Measurements from ENCODE around the gene ADAMTS14.

The ADAMTS14 gene

DNA sequence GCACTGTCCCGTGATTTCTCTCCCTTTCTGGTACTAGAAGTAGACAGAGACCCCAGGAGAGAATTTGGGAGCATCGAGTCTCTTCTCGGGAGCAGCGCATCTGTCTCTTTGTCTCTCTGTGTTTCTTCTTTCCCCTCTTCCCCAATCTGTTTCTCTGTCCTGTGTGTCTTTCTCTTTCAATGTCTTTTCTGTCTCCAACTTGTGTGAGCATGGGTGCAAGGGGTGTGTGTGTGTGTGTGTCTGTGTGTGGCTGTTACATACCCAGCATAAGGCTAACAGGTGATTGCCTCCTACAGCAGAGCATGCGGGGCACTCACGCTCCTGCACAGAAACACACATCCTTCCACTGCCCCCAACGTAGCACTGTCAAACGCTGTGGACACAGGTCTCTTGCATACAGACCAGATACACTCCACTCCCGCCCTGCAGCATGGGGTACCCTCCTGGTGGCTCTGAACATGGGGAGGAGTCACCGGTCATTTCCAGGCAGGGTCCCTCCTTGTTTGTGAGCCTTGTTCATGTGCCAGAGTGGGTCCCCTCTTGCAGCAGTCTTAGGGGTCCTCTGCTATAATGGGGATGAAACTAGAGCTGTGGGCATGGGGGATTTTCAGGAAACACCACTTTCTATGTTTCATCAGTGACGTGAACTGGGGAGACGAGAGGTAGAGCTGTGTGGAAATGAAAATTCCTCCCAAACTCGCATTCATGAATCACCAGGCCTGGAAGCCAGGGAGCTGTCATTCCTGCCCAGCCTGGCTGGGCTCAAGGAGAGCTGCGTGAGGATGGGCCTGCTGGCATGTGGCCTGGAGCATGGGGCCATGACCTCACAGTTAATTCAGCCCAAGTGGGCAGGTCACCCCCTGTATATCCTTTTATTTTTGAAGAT, 980 bp downstream of the ADAMTS14 start:
- Histone ChIP-seq H2AFZ (ENCODE audit: low read length) (no peak overlapping the region), H3K27ac (ENCODE audit: low read length) (no peak overlapping the region), H4K20me1 (ENCODE audit: insufficient read depth, low read length) (no peaks in the 10 kb centered on the region), H3K27me3 (replicated peaks; ENCODE audit: insufficient read depth, low read length) (peaks cover 13% of the 10 kb centered on the region), H3K79me2 (ENCODE audit: low read length) (no peaks in the 10 kb centered on the region), H3K9ac (ENCODE audit: low read length) (no peak overlapping the region), H3F3A (ENCODE audit: insufficient read depth, low read length) (0 out of 2 replicates have a peak, but pooled peaks cover 3% of the 10 kb centered on the region), H3K4me2 (ENCODE audit: low read depth, low read length) (peak overlapping the region; percentile 41; the same call in 1 of the 2 replicates), H3K4me1 (ENCODE audit: low read length) (no peaks in the 10 kb centered on the region), H3K9me2 (replicated peaks; ENCODE audit: insufficient read depth, low read length) (no peaks in the 10 kb centered on the region), H3K9me3 (replicated peaks; ENCODE audit: insufficient read depth, low read length) (no peaks in the 10 kb centered on the region), H3K4me3 (ENCODE audit: low read length) (no peak overlapping the region), H3K36me3 (replicated peaks; ENCODE audit: insufficient read depth, low read length) (no peaks in the 10 kb centered on the region)
- TF ChIP-seq, protein P1, sequence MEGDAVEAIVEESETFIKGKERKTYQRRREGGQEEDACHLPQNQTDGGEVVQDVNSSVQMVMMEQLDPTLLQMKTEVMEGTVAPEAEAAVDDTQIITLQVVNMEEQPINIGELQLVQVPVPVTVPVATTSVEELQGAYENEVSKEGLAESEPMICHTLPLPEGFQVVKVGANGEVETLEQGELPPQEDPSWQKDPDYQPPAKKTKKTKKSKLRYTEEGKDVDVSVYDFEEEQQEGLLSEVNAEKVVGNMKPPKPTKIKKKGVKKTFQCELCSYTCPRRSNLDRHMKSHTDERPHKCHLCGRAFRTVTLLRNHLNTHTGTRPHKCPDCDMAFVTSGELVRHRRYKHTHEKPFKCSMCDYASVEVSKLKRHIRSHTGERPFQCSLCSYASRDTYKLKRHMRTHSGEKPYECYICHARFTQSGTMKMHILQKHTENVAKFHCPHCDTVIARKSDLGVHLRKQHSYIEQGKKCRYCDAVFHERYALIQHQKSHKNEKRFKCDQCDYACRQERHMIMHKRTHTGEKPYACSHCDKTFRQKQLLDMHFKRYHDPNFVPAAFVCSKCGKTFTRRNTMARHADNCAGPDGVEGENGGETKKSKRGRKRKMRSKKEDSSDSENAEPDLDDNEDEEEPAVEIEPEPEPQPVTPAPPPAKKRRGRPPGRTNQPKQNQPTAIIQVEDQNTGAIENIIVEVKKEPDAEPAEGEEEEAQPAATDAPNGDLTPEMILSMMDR (IDR thresholded peaks at IDR 0.05; ENCODE audit: low read length), result no peak
- TF ChIP-seq EZH2 (optimal IDR thresholded peaks at IDR 0.05; ENCODE audit: low read depth, low read length) (no peak), EZH2phosphoT487 (IDR thresholded peaks at IDR 0.05; ENCODE audit: low read length) (no peak)
- DNase-seq, result no peak

DNA sequence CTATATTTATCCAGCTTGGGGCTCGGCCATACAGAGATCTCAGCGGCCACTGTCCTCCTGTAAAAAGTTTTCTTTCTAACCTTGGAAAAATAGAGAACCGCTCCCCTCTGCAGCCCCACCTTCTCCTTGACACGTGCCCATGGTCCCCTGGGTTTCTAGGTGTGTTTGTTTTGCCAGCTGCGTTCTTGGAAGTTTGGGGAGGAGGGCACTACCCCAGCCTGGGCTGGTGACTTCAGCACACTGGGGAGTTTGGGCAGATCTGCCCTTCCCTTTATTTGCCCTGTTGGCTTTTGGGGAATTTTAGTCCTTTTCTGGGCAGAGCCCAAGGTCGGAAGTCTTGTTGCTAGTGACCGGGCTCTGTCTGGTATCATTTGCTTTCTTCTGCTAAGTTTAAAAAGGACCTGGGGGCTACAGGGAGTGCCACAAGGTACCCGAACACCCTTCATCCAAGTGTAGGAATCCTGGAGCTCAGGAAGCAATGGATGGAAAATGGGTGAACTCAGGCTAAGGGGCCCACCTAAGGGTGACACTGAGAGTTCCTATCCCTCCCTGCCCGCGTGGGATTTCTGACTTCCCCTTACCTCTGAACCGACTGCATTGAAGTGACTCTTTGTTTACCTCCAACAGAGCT, 1.7 kb downstream of the ADAMTS14 start:
- Histone ChIP-seq H3F3A (ENCODE audit: insufficient read depth, low read length) (0 out of 2 replicates have a peak, but pooled peaks cover 3% of the 10 kb centered on the region), H2AFZ (ENCODE audit: low read length) (no peak overlapping the region), H4K20me1 (ENCODE audit: insufficient read depth, low read length) (no peaks in the 10 kb centered on the region), H3K27ac (ENCODE audit: low read length) (no peak overlapping the region), H3K79me2 (ENCODE audit: low read length) (no peaks in the 10 kb centered on the region), H3K4me1 (ENCODE audit: low read length) (no peaks in the 10 kb centered on the region), H3K9me3 (replicated peaks; ENCODE audit: insufficient read depth, low read length) (no peaks in the 10 kb centered on the region), H3K9ac (ENCODE audit: low read length) (no peak overlapping the region), H3K9me2 (replicated peaks; ENCODE audit: insufficient read depth, low read length) (no peaks in the 10 kb centered on the region), H3K36me3 (replicated peaks; ENCODE audit: insufficient read depth, low read length) (no peaks in the 10 kb centered on the region), H3K4me2 (ENCODE audit: low read depth, low read length) (no peak overlapping the region), H3K4me3 (ENCODE audit: low read length) (no peak overlapping the region), H3K27me3 (replicated peaks; ENCODE audit: insufficient read depth, low read length) (peaks cover 13% of the 10 kb centered on the region)
- no peak for TF ChIP-seq EZH2phosphoT487 (IDR thresholded peaks at IDR 0.05; ENCODE audit: low read length)
- TF ChIP-seq, protein P1 (IDR thresholded peaks at IDR 0.05; ENCODE audit: low read length), result no peak
- no peak for TF ChIP-seq EZH2 (optimal IDR thresholded peaks at IDR 0.05; ENCODE audit: low read depth, low read length)
- DNase-seq, result no peak

DNA sequence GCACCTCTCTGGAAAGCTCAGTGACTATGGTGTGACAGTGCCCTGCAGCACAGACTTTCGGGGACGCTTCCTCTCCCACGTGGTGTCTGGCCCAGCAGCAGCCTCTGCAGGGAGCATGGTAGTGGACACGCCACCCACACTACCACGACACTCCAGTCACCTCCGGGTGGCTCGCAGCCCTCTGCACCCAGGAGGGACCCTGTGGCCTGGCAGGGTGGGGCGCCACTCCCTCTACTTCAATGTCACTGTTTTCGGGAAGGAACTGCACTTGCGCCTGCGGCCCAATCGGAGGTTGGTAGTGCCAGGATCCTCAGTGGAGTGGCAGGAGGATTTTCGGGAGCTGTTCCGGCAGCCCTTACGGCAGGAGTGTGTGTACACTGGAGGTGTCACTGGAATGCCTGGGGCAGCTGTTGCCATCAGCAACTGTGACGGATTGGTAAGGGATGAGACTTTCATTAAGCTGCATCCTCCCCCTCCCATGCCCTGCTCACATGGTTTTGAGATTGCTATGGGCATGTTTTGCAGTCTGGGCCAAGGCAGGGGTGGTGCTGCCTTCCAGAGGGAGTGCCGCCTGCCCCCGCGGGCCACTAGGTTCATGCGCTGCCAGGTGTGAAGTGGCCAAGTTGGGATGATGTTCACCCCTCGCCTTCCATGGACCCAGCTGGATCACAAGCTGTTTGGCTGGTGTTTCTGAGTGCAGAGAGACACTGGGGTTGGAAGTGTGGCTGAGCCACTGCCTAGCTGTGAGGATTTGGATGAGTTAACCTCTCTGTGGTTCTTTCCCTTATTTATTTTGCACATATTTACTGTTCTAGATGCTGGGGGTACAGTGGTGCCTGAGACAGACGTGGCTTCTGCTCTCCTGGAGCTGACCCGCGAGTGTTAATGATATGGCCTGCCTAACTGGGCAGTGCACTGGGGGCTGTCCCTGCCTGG, 2.5 kb downstream of the ADAMTS14 start:
- H3K27ac ChIP-seq (ENCODE audit: low read length), result no peak overlapping the region
- H3K4me1 ChIP-seq (ENCODE audit: low read length), result no peaks in the 10 kb centered on the region
- H4K20me1 ChIP-seq (ENCODE audit: insufficient read depth, low read length), result no peaks in the 10 kb centered on the region
- H2AFZ ChIP-seq (ENCODE audit: low read length), result no peak overlapping the region
- no peak overlapping the region for H3K4me2 ChIP-seq (ENCODE audit: low read depth, low read length)
- H3K4me3 ChIP-seq (ENCODE audit: low read length), result no peak overlapping the region
- H3K9me3 ChIP-seq (replicated peaks; ENCODE audit: insufficient read depth, low read length), result no peaks in the 10 kb centered on the region
- H3F3A ChIP-seq (ENCODE audit: insufficient read depth, low read length), result 0 out of 2 replicates have a peak, but pooled peaks cover 3% of the 10 kb centered on the region
- H3K9ac ChIP-seq (ENCODE audit: low read length), result no peak overlapping the region
- no peaks in the 10 kb centered on the region for H3K9me2 ChIP-seq (replicated peaks; ENCODE audit: insufficient read depth, low read length)
- peaks cover 13% of the 10 kb centered on the region for H3K27me3 ChIP-seq (replicated peaks; ENCODE audit: insufficient read depth, low read length)
- no peaks in the 10 kb centered on the region for H3K36me3 ChIP-seq (replicated peaks; ENCODE audit: insufficient read depth, low read length)
- no peak for TF ChIP-seq EZH2 (optimal IDR thresholded peaks at IDR 0.05; ENCODE audit: low read depth, low read length)
- TF ChIP-seq EZH2phosphoT487 (IDR thresholded peaks at IDR 0.05; ENCODE audit: low read length), result no peak
- TF ChIP-seq, protein P1 (IDR thresholded peaks at IDR 0.05; ENCODE audit: low read length), result no peak
- DNase-seq, result no peak
- H3K79me2 ChIP-seq (ENCODE audit: low read length), result no peaks in the 10 kb centered on the region
